CD4-positive, alpha-beta memory T cell (primary cell): ENCODE measurements around the gene SYT2. TPM values are rescaled to one million over a fixed set of nuclear protein-coding genes. Genes with fewer than 3 reads are reported as not detected.
A peak's percentile ranks its signal among the peaks of the same experiment; 100 is the strongest.

Experiments used
- CTCF ChIA-PET: fragments of 350-600 bp; sonication (Branson Sonifier 250); formaldehyde crosslinking; loops from one replicate; lab custom pipeline; 2021; ENCODE audit warnings: inconsistent platforms; ENCODE audit not compliant: partially characterized antibody; lab: Charles Lee
- POLR2A ChIA-PET: fragments of 350-600 bp; sonication (Branson Sonifier 250); formaldehyde crosslinking; loops from one replicate; lab custom pipeline; 2021; ENCODE audit not compliant: partially characterized antibody; lab: Charles Lee
- DNase-seq, 5 donors: peaks; one replicate each; pipeline versions ENCODE4 v3.0.0 to v3.0.0-alpha.2; 2020 to 2022; ENCODE audit warnings: mixed read lengths in 1 of 5
- H3K27ac ChIP-seq: one replicate; pipeline ENCODE4 v1.7.0; 2013; ENCODE audit warnings: low read depth, low read length
- H3K27me3 ChIP-seq: 2 replicates; pipeline ENCODE4 v1.7.0; 2013; ENCODE audit warnings: mild to moderate bottlenecking, low read length, moderate library complexity; ENCODE audit not compliant: insufficient read depth
- H3K36me3 ChIP-seq: 2 replicates; pipeline ENCODE4 v1.7.0; 2013; ENCODE audit warnings: mild to moderate bottlenecking, low read length, moderate library complexity; ENCODE audit not compliant: insufficient read depth
- H3K4me1 ChIP-seq: 2 replicates; pipeline ENCODE4 v1.7.0; 2013; ENCODE audit warnings: mild to moderate bottlenecking, low read length, moderate library complexity; ENCODE audit not compliant: insufficient read depth
- H3K4me3 ChIP-seq, 2 donors: one replicate each; pipeline ENCODE4 v1.7.0; 2013; ENCODE audit warnings: low read length in 2 of 2, mild to moderate bottlenecking in 1 of 2
- H3K9me3 ChIP-seq, 2 donors: one replicate each; pipeline ENCODE4 v1.7.0; 2013; ENCODE audit warnings: low read length in 2 of 2, control low read depth in 1 of 2; ENCODE audit not compliant: control insufficient read depth in 1 of 2
- H3K27ac Mint-ChIP-seq, 7 donors: one replicate each; pipeline ENCODE4 v1.8.0; 2020 to 2021; ENCODE audit warnings: mixed read lengths in 7 of 7, mild to moderate bottlenecking in 6 of 7, inconsistent platforms in 3 of 7, moderate library complexity in 3 of 7
- H3K27me3 Mint-ChIP-seq, 2 donors: one replicate each; pipeline ENCODE4 v1.8.0; 2020 to 2021; ENCODE audit warnings: mixed read lengths in 2 of 2
- H3K36me3 Mint-ChIP-seq, 2 donors: one replicate each; pipeline ENCODE4 v1.8.0; 2020 to 2021; ENCODE audit warnings: mixed read lengths in 2 of 2, inconsistent platforms in 1 of 2, mild to moderate bottlenecking in 1 of 2
- H3K4me1 Mint-ChIP-seq, 4 donors: one replicate each; pipeline ENCODE4 v1.8.0; 2020 to 2021; ENCODE audit warnings: mixed read lengths in 4 of 4, mild to moderate bottlenecking in 1 of 4
- H3K4me3 Mint-ChIP-seq, 8 donors: one replicate each; pipeline ENCODE4 v1.8.0; 2020 to 2021; ENCODE audit warnings: mixed read lengths in 8 of 8, mild to moderate bottlenecking in 7 of 8, moderate library complexity in 6 of 8, inconsistent platforms in 3 of 8
- H3K9me3 Mint-ChIP-seq, 8 donors: one replicate each; pipeline ENCODE4 v1.8.0; 2020 to 2021; ENCODE audit warnings: mixed read lengths in 8 of 8, mild to moderate bottlenecking in 5 of 8, inconsistent platforms in 3 of 8, moderate library complexity in 1 of 8
- intact Hi-C: fragments of 100-400 bp; cut with micrococcal nuclease; formaldehyde crosslinking; loops from one replicate; pipeline ENCODE4 v1.15.1; 2023
- polyA plus RNA-seq, 2 donors: library from polyadenylated mRNA; unstranded; fragments of 300-500 nt; fragmentation: Illumina TruSeq; gene quantifications; one replicate each; pipeline ENCODE4 v1.2.3, GENCODE V29; 2021
- total RNA-seq, 2 experiments: library from RNA; stranded (reverse); gene quantifications; one replicate each; pipeline ENCODE4 v1.2.3, GENCODE V29; 2021

Gene SYT2
- total and polyA plus RNA-seq, 4 experiments from 2014 or later: 0.03 TPM; not detected in 3

DNA sequence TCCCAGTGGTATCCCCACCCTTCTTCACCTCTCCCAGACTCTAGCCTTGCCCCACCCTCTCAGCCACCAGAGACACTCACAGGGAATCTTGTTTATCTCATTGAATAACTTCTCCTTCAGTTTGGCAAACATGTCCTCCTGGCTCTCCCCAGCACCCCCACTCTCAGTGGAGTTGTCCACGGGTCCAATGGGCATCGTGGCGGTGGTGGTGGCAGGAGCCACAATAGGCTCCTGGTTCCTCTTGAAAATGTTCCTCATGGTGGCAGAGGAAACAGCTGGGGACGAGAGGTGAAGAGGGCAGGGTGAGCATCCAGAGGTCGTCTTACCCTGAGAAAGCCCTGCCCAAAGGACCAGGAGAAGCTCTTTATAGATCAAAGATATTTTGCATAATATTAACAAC is 104.7 kb downstream of the SYT2 start:
- no peak overlapping the region for H3K4me3 Mint-ChIP-seq
- no peaks in the 10 kb centered on the region for H3K4me1 ChIP-seq
- H3K27ac ChIP-seq: no peak overlapping the region
- ChIA-PET POLR2A (no interaction called here), CTCF (no interaction called here)
- no peak for DNase-seq
- no peak overlapping the region for H3K4me3 ChIP-seq
- H3K27me3 ChIP-seq: no peaks in the 10 kb centered on the region
- H3K27me3 Mint-ChIP-seq: no peaks in the 10 kb centered on the region
- peaks cover 5 to 18% of the 10 kb centered on the region in 2 donors for H3K36me3 Mint-ChIP-seq
- H3K9me3 Mint-ChIP-seq: peaks cover 0 to 1% (median 0%) of the 10 kb centered on the region in 8 donors
- no peak overlapping the region for H3K27ac Mint-ChIP-seq
- intact Hi-C loops: no loop called here
- no peaks in the 10 kb centered on the region for H3K9me3 ChIP-seq
- no peaks in the 10 kb centered on the region for H3K4me1 Mint-ChIP-seq
- no peaks in the 10 kb centered on the region for H3K36me3 ChIP-seq

- H3K4me1 ChIP-seq: no peaks in the 10 kb centered on the region
- H3K4me3 Mint-ChIP-seq: no peak overlapping the region
- no peaks in the 10 kb centered on the region for H3K27me3 ChIP-seq
- POLR2A ChIA-PET: no interaction called here
- CTCF ChIA-PET: interaction anchor here (0.6 to 1.6 kb wide), 2 partner anchors 22 to 161 kb away, joined by 3 to 4 read pairs; no protein-coding TSS in a partner anchor
- no peaks in the 10 kb centered on the region for H3K27me3 Mint-ChIP-seq
- H3K9me3 Mint-ChIP-seq: no peaks in the 10 kb centered on the region
- H3K36me3 Mint-ChIP-seq: peaks cover 5 to 18% of the 10 kb centered on the region in 2 donors
- H3K27ac Mint-ChIP-seq: peak overlapping the region in 1 of 7 donors; percentile 37
- DNase-seq: no peak
- no peaks in the 10 kb centered on the region for H3K36me3 ChIP-seq
- intact Hi-C loops: no loop called here
- H3K4me3 ChIP-seq: no peak overlapping the region
- H3K27ac ChIP-seq: no peak overlapping the region
- no peaks in the 10 kb centered on the region for H3K9me3 ChIP-seq
- no peaks in the 10 kb centered on the region for H3K4me1 Mint-ChIP-seq
Measured at GRCh38 chr1:202603435-202603834, 106.8 kb downstream of the SYT2 start.

GRCh38 chr1:202600432-202601041 is 109.7 kb downstream of the SYT2 start:
- CTCF ChIA-PET: interaction anchor here (1.1 kb wide), 1 partner anchor 100 kb away, joined by 3 read pairs; no protein-coding TSS in a partner anchor
- Mint-ChIP-seq H3K4me1 (no peaks in the 10 kb centered on the region), H3K9me3 (no peaks in the 10 kb centered on the region), H3K36me3 (peaks cover 3 to 16% of the 10 kb centered on the region in 2 donors), H3K4me3 (no peak overlapping the region), H3K27me3 (no peaks in the 10 kb centered on the region), H3K27ac (peak overlapping the region in 1 of 7 donors; percentile 19)
- H3K9me3 ChIP-seq: no peaks in the 10 kb centered on the region
- POLR2A ChIA-PET: no interaction called here
- no peak for DNase-seq
- intact Hi-C loops: no loop called here
- no peaks in the 10 kb centered on the region for H3K36me3 ChIP-seq
- no peak overlapping the region for H3K4me3 ChIP-seq
- H3K27ac ChIP-seq: no peak overlapping the region
- H3K27me3 ChIP-seq: no peaks in the 10 kb centered on the region
- no peaks in the 10 kb centered on the region for H3K4me1 ChIP-seq

DNA sequence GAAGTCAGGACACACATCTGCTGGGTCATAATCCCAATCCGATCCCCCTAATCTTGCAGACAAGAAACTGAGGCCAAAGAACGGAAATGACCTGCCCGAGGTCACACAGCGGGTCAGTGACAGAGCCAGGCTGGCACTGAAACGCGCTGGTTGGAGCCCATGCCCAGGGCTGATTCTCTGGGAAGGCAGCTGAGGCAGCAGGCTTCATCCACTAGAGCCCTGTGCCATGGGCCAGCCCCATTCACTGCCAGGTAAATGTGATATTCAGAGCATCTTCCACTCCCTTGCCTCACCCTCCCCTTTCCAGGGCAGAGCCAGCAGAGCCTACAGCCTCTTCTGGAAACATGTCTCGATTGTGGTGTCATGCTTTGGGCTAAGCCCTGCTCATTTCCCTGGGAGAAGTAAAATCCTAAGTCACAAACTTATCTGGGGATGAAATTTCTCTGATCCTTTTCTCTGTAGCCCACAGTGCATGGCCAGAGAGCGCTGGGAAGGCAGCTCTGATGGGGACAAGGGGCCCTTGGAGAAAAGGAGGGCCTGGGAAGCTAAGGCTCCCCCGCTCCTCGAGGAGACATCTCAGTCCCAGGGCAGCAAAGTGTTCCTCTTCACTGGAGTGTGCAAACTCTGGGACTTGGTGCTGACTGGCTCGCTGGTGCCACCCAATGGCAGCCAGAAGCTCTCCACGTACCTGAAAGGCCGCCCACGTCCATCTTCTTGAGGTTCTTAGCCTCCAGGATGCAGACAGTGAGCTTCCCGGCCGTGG is 110.4 kb downstream of the SYT2 start:
- Histone ChIP-seq H3K9me3 (no peaks in the 10 kb centered on the region), H3K27ac (no peak overlapping the region), H3K4me3 (no peak overlapping the region), H3K36me3 (no peaks in the 10 kb centered on the region), H3K27me3 (no peaks in the 10 kb centered on the region), H3K4me1 (no peaks in the 10 kb centered on the region)
- ChIA-PET CTCF (interaction anchor here (1.1 kb wide), 1 partner anchor 101 kb away, joined by 3 read pairs; no protein-coding TSS in a partner anchor), POLR2A (no interaction called here)
- no peaks in the 10 kb centered on the region for H3K27me3 Mint-ChIP-seq
- H3K4me3 Mint-ChIP-seq: no peak overlapping the region
- no peaks in the 10 kb centered on the region for H3K4me1 Mint-ChIP-seq
- peaks cover 0 to 14% of the 10 kb centered on the region in 2 donors for H3K36me3 Mint-ChIP-seq
- H3K27ac Mint-ChIP-seq: peak overlapping the region in 1 of 7 donors; percentile 8
- H3K9me3 Mint-ChIP-seq: no peaks in the 10 kb centered on the region
- intact Hi-C loops: no loop called here
- peak in 1 of 5 donors; percentile 5 for DNase-seq

DNA sequence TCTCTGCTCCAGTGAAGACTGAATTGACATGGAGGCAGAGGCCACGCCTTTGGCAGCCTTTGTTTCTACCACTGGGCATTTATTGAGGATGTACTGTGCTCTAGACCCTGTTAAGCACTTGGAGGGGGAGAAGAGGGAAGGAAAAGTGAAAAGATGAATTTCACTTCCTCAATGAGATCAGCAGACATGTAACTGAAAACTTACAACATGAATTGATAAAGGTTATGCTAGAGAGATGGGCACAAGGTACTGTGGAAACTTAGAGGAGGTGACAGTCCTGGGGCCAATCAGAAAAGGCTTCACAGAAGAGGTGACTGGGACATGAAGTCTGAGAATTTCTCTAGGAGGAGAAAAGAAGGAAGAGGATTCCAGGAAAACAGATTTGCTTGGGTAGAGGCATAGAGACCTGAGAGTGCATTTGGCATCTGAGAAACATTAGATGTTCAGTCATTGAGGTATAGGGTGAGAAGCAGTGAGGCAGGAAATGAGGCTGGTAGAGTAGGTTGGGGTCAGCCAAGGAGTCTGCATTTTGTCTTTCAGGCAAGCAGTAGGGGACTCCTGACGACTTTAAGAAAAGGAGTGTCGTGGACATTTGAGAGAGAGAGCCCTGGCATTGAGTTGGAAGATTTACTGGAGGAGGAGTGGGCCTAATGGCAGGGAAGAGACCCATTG is 113.0 kb downstream of the SYT2 start:
- Histone ChIP-seq H3K27ac (no peak overlapping the region), H3K4me1 (no peaks in the 10 kb centered on the region), H3K9me3 (no peaks in the 10 kb centered on the region), H3K27me3 (no peaks in the 10 kb centered on the region), H3K4me3 (no peak overlapping the region), H3K36me3 (no peaks in the 10 kb centered on the region)
- ChIA-PET CTCF (no interaction called here), POLR2A (no interaction called here)
- peak overlapping the region in 1 of 7 donors; percentile 66 for H3K27ac Mint-ChIP-seq
- no peak overlapping the region for H3K4me3 Mint-ChIP-seq
- peaks cover 0 to 17% of the 10 kb centered on the region in 2 donors for H3K36me3 Mint-ChIP-seq
- DNase-seq: no peak
- H3K4me1 Mint-ChIP-seq: no peaks in the 10 kb centered on the region
- H3K9me3 Mint-ChIP-seq: no peaks in the 10 kb centered on the region
- intact Hi-C loops: no loop called here
- no peaks in the 10 kb centered on the region for H3K27me3 Mint-ChIP-seq

DNA sequence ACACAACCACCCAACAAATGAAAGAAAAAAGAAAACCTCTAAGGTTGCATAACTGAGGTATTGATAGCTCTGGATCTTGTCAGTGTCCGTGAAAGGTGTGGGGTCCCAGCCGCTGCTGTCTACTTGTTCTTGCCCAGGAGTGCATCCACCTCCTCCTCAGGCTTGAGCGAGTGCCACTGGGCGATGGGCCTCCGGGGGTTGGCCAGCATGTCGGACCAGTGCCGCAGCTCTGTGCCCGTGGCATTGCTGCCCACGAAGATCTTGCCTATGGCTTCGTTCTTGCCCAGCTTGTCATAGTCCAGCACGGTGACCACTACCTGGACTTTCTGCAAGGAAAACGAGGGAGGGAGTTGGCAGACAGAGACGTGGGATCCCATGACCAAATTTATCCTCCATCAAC is 113.6 kb downstream of the SYT2 start:
- no peaks in the 10 kb centered on the region for H3K4me1 Mint-ChIP-seq
- intact Hi-C loops: no loop called here
- POLR2A ChIA-PET: no interaction called here
- Histone ChIP-seq H3K9me3 (no peaks in the 10 kb centered on the region), H3K36me3 (no peaks in the 10 kb centered on the region), H3K27ac (no peak overlapping the region), H3K4me3 (no peak overlapping the region), H3K4me1 (no peaks in the 10 kb centered on the region), H3K27me3 (no peaks in the 10 kb centered on the region)
- no peaks in the 10 kb centered on the region for H3K27me3 Mint-ChIP-seq
- DNase-seq: no peak
- H3K27ac Mint-ChIP-seq: no peak overlapping the region
- H3K4me3 Mint-ChIP-seq: no peak overlapping the region
- no peaks in the 10 kb centered on the region for H3K9me3 Mint-ChIP-seq
- CTCF ChIA-PET: no interaction called here
- peaks cover 0 to 17% of the 10 kb centered on the region in 2 donors for H3K36me3 Mint-ChIP-seq

- Histone ChIP-seq H3K4me1 (no peaks in the 10 kb centered on the region), H3K27ac (no peak overlapping the region), H3K36me3 (no peaks in the 10 kb centered on the region), H3K4me3 (no peak overlapping the region), H3K27me3 (no peaks in the 10 kb centered on the region), H3K9me3 (no peaks in the 10 kb centered on the region)
- Mint-ChIP-seq H3K4me3 (no peak overlapping the region), H3K9me3 (no peaks in the 10 kb centered on the region), H3K4me1 (peaks cover 0 to 1% (median 0%) of the 10 kb centered on the region in 4 donors), H3K27me3 (no peaks in the 10 kb centered on the region), H3K27ac (no peak overlapping the region), H3K36me3 (peaks cover 0 to 22% of the 10 kb centered on the region in 2 donors)
- CTCF ChIA-PET: no interaction called here
- POLR2A ChIA-PET: no interaction called here
- intact Hi-C loops: no loop called here
- no peak for DNase-seq
Measured at GRCh38 chr1:202593845-202594244, 116.4 kb downstream of the SYT2 start.
